SH-SY5Y (cell line): ENCODE results near the gene CLMN.

ENCODE experiments used
- GATA2 ChIP-seq: IDR thresholded peaks from 2 replicates; pipeline ENCODE4 v1.6.1; 2011; ENCODE audit warnings: mild to moderate bottlenecking, low read depth, low read length
- GATA3 ChIP-seq: IDR thresholded peaks from 2 replicates; pipeline ENCODE4 v1.6.1; 2011; ENCODE audit warnings: low read depth, mild to moderate bottlenecking, low read length, moderate library complexity

CLMN gene

DNA sequence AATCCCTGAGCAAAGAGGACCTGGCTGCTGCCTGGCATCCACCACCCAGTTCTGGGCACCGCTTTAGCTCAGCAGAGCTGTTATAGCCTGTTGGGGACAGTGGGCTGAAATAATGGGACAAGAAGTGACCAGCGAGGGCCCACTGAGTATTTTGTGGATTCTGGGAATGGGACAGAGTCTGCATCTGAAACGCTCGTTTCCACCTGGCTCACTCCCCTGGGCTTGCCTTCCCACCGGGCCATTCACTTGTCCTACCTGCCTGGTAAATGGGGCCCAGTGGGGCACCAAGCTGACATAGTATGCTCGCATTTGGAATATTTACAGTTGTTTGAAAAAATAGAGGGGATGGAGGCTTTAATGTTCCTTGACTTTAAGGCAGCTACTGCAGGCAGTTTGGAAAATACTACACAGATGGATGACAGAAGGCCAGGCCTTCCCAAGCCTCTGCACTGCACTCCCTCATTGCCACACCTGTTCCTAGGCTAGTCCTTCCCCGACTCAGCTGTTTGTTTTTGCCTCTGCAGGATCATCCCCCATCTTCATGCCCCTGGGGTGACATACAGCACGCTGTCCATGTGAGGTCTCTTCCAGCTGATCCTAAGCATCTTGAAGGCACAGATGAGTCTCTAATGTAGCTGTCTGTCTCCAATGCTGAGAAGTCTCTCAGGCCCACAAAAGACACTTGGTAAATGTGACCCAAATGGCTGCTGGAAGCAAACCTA, 101.1 kb downstream of the CLMN start:
- TF ChIP-seq GATA2, result no peak
- TF ChIP-seq GATA3, result no peak

DNA sequence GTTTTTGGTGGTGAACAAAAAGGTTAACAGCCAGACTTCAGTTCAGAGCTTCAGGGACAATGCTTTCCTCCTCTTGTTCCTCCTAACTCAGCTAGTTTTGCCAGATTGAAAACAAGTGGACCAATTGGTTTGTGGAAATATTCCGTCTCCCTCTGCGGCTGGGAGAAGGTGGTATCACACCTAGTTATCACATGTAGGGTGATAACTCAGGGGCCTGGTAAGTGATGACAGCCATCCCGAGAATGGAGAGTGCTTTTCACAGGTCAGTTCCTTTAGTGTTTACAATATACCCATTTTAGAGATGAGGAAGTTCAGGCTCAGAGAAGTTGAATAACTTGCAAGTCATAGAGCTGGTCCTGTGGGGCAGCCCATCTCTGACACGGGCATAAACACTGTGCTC, 101.7 kb downstream of the CLMN start:
- no peak for TF ChIP-seq GATA2
- TF ChIP-seq GATA3, result no peak

DNA sequence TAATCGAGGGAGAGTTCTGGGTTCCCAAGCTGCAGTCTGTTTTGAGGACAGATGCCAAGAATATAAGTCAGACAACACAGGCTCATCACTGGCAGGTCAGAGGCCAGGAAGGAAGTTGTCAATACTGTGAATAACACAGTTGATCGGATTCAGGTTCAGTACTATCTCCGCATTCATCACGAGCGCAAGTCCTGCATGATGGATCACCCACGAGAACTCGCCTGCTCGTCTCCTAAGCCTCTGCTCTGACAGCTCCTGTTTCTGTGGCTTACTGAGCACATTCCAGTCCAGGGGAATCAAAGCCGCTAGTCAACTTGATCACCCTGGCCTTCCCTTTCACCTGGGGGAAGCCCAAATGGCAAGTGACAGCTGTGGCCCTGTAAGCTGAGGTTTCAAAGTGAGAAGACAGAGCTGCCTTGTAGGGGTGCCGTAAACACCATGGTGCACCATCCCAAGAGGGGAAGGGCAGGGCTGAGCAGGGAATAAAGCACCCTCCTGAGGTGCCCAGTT, 102.3 kb downstream of the CLMN start:
- TF ChIP-seq GATA3, result no peak
- no peak for TF ChIP-seq GATA2

DNA sequence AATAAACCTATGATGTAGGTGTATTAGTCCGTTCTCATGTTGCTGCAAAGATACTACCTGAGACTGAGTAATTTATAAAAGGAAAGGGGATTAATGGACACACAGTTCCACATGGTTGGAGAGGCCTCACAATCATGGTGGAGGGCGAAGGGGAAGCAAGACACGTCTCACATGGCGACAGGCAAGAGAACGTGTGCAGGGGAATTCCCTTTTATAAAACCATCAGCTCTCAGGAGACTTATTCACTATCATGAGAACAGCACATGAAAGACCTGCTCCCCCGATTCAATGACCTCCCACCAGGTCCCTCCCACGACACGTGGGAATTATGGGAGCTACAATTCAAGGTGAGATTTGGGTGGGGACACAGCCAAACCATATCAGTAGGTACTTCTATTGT, 103.7 kb downstream of the CLMN start:
- no peak for TF ChIP-seq GATA3
- no peak for TF ChIP-seq GATA2

DNA sequence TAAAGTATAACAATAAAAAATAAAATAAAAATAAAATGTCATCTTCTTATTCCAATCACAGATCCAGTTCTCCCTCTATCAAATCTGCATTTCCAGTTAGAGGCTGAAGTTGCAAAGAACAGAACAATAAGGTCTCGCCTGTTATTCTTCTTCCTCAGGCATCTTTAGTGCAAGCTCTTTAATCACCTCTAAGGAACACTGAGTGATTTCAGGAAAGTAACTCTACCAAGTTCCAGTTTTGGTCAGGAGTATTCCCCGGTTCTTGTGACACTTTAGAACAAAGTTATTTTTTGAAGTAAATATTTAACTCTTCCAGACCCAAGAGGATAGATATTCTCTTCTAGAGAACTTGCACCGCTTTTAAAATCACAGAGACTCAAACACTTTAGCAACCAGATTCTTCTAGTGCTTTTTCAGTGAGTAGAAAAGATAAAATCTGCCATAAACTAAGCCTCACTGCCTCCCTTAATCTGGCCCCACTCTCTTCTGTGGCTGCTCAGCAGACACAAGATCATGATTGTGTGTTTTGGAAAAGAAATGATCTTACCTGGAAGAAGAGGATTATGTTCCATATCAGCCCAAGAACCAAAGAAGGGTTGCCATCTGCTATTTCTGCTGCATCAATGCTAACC, 104.5 kb downstream of the CLMN start:
- TF ChIP-seq GATA3, result no peak
- TF ChIP-seq GATA2, result no peak

DNA sequence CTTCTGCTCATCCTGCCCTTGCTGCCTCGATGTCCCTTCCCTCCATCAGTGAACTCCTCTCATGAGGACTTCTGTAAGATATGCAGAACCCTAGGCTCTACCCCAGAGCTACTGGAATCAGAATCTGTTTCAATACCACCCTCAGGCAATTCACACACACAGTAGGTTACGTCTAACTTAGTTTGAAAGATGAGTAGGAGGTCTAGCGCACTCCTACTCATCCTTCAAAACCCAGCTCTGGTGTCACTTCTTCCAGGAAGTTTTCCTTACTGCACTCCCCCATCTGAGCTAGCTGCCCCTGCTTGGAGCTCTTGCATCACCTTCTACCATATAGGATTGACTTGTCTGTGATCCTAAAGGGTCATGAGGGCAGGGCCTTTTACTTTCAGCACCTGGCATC, 105.9 kb downstream of the CLMN start:
- no peak for TF ChIP-seq GATA3
- TF ChIP-seq GATA2, result no peak

DNA sequence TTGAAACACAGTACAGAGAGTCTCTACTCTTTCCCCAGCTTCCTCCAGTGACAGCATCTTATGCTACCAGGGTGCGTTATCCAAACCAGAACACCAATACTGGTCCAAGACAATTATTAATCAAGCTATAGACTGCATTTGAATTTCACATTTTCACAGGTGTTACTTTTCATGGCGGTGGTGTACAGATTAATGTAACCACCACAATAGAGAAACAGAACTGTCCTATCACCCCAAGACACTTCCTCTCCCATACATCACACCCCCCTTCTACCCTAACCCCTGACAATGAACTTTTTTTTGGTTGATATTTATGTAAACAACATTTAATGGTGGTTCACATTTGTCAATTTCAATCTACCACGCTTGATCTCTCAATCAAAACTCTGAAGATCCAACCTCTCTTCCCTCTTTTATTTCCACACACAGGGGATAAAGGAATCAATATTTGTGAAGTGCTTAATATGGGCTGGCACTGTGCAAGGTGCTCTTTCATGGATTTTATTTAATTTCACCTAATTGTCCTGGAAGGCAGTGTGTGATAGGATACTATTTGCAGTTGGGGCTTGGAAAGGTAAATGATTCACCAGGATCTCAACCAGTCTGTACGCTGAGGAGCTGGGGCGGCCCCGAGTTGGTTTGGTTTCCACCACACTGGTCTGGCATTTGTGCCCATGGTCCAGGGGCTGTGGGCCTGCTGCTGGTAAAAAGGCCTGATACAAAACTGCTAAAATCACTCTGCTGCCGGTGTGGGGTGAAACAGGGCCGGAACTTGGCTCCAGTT, 107.8 kb downstream of the CLMN start:
- no peak for TF ChIP-seq GATA2
- no peak for TF ChIP-seq GATA3

DNA sequence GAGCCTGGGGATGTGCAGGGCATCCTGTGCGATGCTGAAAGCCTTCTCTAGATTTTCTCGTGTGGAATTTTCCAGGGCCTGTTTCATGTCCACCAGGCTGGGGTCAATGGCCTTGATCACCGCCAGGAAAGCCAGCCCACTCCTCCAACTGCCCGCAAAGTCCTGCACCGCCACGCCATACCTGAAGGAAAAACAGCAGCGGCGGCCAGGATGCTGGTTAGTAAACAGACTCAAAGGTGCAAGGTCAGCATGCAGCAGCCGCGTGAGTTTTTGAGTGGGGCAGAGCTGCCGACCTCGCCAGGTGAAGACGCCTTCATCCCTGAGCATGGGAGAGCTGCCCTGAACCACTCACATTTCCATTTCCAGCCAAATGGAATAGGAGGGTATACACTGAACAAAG, 109.0 kb downstream of the CLMN start:
- no peak for TF ChIP-seq GATA3
- no peak for TF ChIP-seq GATA2

DNA sequence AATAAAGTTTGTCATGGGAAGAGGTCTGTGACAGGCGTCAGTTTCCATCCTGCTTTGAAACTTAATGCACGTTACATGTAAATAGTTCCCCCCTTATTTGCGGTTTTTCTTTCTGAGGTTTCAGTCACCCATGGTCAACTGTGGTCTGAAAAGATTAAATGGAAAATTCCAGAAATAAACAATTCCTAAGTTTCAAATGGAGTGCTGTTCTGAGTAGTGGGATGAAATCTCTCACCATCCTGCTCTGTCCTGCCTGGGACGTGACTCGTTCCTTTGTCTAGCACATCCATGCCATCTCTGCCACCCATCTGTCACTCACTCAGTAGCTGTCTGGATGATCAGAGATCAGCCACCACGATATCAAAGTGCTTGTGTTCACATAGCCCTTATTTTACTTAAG, 111.1 kb downstream of the CLMN start:
- no peak for TF ChIP-seq GATA3
- no peak for TF ChIP-seq GATA2

DNA sequence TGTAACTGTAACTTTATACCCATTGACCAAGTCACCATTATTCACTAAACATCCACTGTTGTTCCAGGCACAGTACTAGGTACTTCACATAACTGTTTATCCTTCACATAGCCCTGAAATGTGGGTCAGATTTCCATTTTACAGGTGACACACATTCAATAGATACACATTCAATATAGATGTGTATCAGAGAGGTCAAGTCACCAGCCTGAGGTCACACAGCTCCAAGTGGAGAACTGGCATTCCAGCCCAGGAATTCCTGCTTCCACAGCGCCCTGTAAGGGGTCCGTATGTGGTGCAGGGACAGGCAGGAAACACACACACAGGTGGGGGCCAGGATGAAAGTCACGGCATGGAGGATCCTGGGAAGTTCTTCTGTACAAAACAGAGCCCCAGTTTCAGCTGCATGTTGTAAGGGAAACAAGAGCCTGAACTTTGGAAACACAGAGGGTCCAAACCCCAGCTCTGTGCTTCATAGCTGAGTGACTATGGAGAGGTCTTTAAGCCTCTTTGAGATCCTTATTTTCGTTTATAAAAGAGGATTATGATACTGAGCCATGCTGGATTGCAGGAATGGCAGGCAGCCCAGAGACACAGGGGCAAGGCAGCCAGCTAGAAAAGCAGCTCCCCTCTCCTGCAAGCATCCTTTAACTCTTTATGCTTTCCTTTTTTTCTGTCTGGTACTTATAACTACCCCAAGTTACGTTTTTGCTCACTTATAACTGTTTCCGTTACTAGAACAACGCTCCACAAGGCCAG, 112.1 kb downstream of the CLMN start:
- TF ChIP-seq GATA3, result no peak
- TF ChIP-seq GATA2, result no peak

DNA sequence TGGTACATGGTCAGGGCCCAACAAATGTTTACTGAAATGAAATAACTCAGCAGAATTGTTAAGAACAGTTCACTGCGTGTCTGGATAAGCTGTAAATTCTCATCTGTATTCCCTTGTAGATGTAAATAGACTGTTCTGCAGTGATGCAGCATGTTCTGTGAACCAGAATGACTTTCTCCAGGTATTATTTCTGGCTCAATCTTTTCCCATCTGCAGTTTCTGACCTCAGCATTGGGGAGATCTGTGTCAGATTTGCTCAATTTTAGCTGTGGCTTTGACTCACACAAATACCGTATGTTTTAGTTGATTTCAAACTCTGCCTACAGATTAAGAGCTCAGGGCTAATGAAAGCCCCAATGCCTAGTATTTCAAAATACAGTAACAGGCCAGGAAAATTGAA, 113.2 kb downstream of the CLMN start:
- no peak for TF ChIP-seq GATA3
- TF ChIP-seq GATA2, result peak; percentile 34; the same call in 1 of the 2 replicates

DNA sequence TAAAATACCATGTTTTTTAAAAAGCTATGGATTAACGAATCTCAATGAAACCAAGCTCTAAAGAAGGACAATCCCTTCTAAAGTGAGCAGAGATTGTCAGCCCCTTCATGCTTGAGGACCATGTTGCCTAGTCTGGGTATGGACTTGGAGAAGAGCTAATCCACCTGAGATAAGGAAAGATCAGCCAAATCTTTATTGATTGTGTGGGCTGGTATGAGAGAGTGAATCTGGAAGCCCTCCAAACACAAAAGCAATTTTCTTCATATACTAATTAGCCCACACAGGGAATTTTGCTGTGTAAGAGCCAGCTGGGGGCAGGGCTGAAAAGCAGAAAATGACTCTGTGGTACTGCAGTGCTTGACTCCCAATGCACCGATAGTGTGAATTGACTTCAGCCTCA, 115.0 kb downstream of the CLMN start:
- TF ChIP-seq GATA2, result no peak
- no peak for TF ChIP-seq GATA3

DNA sequence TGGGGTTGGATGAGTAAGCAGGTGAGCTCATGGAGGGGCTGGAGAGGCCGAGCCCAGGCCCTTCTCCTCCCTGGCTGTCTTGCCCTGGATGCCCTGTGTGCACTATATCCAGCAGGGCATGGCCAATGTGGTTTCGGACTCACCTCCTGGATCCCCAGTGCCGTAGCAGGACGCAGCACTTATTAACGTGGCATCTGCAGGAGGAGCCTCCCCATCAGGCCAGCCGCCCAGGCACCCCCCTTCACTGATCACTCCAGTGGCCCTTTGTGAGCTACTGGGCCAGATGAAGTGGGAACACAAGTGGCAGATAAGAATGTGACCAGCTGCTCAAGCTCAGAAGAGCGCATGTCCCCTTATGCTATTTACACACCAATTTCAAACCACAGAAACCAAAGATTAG, 119.3 kb downstream of the CLMN start:
- TF ChIP-seq GATA3 (no peak), GATA2 (no peak)
